Measurements from ENCODE around the gene ZNRD2.

ZNRD2 gene

DNA sequence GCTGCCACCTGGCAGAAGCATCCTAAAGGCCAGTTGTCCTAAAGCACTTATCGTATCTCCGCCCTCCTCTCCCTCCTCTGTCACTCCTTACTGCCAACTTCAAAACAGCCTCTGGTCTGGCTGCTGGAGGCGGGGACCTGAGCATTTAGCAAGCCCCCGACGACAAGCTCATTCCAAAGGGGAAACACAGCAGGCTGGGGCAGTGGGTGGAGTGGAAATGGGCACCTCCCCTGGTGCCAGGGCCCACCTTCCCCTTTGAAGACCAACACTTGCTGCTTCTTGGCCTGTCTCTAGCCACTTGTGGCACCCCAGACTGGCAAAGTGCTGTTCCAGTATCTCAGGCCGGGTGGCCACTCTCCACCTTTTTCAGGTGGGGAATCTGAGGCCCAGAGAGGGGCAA is 40.1 kb downstream of the ZNRD2 start:
- no peak for DNase-seq (ENCODE audit: low spot score)

DNA sequence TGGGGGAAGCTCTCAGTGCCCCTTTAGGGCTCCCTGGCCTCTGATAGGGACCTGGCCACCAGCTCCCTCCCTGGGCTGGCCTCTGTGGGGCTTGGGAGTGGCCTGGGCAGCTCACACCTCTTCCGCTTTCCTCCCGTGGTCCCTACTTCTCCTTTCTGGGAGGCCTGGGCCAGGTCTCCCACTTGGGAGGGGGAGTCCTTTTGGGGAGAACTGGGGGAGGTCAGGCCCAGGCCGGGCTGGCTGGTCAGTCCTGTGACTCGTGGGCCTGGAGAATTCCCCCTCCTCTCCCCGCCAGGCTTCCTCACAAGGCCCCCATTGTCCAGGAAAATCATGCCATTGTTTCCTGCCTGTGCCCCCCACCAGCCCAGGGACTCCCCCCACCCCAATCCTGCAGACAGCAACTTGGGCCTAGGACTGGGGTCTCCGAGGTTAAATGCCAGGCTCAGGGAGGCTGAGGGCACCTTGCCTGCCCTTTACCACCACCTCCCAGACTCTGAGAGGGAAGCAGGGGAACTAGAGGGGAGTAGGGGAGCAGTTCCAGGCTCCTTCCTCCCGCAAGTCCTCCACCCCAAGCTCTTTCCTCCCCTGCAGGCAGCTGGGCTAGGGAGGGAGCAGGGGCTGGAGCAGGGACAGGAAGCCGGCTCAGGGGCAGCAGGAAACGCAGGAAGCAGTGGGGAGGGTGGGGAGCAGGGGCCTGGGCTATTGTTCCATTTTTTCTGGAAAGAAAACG is 40.9 kb downstream of the ZNRD2 start:
- DNase-seq (ENCODE audit: low spot score): no peak

DNA sequence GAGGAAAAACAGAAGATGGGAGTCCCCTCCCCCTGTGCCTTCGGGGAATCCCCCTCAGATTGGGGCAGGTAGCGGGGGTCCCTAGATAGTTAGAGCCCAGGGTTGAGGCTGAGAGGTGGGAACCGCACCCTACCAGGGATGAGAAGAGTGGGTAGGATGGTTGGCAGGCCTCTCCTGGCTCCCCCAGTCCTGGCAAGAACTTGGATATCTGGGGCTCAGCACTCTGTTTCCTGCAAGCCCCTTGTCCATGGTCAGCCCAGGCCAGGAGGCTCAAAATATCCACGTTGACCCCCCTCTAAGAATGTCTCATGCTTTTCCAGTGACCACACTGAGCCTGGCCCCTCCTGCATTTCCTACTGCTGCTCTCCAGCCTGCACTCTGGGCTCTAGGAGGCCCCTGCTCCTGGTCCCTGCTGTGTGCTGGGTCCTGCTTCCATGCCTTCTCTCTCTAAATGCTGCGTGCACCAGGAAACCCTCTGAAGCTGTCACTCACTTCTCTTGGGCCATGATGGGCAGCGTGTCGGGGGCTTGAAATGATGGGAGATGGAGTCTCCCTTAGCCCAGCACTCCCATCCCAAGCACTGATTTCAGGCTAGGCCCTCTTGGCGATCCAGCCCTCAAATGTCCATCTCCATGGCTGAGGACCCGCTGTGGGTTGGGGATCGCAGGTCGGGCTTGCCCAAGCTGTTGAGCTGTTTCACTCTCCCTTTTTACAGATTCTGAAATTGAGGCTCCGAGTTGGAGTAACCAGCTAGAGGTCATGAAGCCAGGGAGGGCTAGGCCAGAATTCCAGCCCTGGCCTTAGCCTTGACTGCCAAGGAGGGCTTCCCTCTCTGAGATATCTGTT is 41.7 kb downstream of the ZNRD2 start:
- DNase-seq (ENCODE audit: low spot score): no peak

GRCh38 chr11:65612691-65613090 is 42.4 kb downstream of the ZNRD2 start:
- no peak for DNase-seq (ENCODE audit: low spot score)

DNA sequence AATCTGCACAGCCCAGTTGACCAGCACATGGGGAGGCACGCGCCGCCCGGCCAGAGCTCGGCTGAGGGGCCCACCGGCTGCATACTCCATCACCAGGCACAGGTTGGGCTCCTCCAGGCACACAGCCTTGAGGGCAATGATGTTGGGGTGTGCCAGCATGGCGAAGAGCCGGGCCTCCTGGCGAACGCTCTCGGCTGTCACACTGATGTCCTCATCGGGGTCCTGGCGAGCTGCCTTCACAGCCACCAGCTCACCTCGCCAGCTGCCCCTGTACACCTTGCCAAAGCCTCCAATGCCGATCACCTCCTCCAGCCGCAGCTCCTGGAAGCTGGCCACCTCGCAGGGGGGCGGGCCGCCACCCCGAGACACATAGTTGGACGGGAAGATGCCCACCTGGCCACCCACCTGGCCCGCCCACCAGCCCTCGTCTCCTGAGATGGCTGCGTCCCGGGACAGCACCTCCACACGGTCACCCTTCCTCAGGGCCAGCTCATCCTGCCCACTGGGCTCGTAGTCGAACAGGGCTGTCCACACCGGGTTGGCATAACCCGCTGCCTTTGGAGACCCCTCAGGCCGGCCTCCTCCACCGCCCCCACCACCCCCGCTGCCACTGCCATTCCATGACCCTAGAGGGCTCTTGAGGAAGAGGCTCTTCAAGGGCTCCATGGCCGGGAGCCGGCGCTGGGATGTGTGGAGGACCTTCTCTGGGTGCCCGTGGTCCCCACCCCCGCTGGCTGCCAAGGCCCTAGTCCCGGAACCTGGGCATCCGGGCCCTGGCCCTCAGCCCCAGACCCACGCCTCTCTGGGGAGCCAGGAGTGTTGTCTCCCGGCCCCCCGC is 43.0 kb downstream of the ZNRD2 start:
- peak; percentile 50 for DNase-seq (ENCODE audit: low spot score)

DNA sequence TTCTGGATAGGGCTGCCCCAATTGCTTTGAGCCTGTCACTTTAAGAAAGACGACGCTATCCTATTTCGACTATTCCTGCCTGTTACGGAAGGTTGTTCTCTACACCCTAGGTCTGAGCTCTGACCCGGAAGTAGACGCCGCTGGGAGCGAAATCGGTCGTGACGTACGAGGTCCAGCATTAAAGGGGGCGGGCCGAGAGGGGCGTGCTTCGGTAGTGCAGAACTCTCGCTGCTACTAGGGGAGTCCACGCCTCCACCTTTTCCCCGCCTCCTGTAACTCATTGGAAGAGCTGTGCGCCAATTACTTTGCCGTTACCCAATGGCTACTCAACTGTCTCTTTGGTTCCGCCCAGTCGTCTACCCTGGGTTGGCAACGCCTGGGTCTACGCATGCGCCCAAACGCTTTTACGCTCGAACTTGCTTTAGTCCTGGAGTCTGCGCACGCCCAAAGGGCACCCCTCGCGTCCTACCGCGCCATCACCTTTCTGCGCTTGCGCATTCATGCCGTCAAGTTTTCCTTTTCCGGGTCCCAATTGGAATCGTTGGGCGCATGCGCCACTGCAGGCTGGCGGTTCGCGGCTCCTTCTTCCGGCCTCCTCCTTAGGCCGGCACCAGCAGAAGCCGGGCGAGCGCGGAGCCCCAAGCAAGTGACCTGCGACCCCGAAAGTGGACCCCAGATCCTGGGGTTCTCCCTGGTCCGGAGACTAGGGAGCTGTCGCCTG is 45.1 kb downstream of the ZNRD2 start, which contains the start of gene PCNX3:
Gene PCNX3, plus strand, starts transcription at position 548 of the 721 bp plus-strand sequence. CDS start 536 bp downstream, outside the sequence.
- DNase-seq (ENCODE audit: low spot score): peak; percentile 100

DNA sequence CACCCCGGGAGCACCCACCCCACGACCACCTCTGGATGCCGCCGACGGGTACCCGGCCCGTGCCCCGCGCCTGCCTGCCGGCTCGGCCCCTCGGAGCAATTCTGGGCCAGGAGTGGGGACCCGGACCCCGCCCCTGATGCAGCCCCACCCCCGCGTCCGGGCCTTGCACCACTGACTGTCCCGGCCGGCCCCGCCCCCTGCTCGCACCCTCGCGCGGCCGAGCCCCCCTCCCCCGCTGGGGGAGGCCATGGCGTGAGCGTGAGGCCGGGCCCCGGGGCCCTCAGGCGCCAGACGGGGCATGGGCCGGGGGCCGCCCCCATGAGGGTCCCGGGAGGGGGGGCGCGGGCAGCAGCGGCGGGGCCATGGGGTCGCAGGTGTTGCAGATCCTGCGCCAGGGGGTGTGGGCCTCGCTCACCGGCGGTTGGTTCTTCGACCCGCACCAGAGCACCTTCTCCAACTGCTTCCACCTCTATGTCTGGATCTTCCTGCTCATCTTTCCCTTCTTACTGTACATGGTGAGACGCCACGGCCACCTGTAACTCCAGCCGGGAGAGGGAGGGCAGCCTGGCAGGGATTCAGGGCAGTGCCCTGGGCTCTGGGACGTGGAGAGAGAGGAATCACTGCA is 45.8 kb downstream of the ZNRD2 start:
- peak; percentile 85 for DNase-seq (ENCODE audit: low spot score)

GRCh38 chr11:65616575-65617001 is 46.3 kb downstream of the ZNRD2 start:
- no peak for DNase-seq (ENCODE audit: low spot score)

DNA sequence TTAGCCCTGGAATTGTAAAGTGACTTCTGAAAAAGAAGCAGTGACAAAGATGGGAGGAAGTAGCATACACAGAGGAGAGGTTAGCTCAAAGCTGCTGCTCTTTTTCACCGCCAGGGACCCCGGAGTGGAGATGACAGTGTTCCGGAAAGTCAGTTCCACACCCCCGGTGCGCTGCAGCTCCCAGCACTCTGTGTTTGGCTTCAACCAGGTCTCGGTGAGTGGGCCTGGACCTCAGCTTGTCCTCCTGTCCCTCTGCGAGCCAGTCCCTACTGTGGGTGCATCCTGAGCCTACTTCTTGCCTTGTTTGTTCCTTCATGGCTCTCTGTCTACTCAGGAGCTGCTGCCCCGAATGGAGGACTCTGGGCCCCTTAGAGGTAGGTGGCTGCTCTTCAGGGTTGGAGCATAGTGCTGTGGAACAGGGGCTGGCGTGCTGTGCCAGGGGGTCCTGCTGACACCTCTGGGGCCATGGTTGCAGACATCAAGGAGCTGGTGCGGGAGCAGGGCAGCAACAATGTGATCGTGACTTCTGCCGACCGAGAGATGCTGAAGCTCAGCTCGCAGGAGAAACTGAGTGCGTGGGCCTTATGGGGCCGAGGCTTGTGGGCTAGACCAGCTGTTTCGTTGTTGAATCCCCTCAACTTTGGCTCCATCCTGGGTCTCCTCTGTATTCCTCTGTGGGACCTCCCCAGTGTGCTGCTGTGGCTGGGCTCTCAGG is 47.0 kb downstream of the ZNRD2 start:
- no peak for DNase-seq (ENCODE audit: low spot score)

- no peak for DNase-seq (ENCODE audit: low spot score)
These were observed 47.9 kb downstream of the ZNRD2 start for GRCh38 chr11:65617990-65618751.

GRCh38 chr11:65618763-65619162 is 48.5 kb downstream of the ZNRD2 start:
- DNase-seq (ENCODE audit: low spot score): no peak

GRCh38 chr11:65619281-65619928 is 49.1 kb downstream of the ZNRD2 start:
- no peak for DNase-seq (ENCODE audit: low spot score)

GRCh38 chr11:65620666-65621065 is 50.4 kb downstream of the ZNRD2 start:
- no peak for DNase-seq (ENCODE audit: low spot score)

- no peak for DNase-seq (ENCODE audit: low spot score)
These were observed 51.2 kb downstream of the ZNRD2 start for GRCh38 chr11:65621460-65621859.
